ENCODE data around the gene KIF20B.

The KIF20B gene

GRCh38 chr10:89690027-89690426, 11.4 kb upstream of the KIF20B start:
- ChIA-PET CTCF (no interaction called here), POLR2A (interaction anchor here (3.0 kb wide), 1 partner anchor 12 kb away, joined by 21 read pairs; the partner anchor contains the start of gene KIF20B)
- no peak for DNase-seq (ENCODE audit: extremely low spot score)
- TF ChIP-seq LEF1 (IDR thresholded peaks at IDR 0.05; ENCODE audit: borderline replicate concordance) (no peak), BHLHE40 (IDR thresholded peaks at IDR 0.05; ENCODE audit: borderline replicate concordance) (no peak), FOXA1 (IDR thresholded peaks at IDR 0.05) (no peak), TARDBP (IDR thresholded peaks at IDR 0.05) (no peak), HDGF (IDR thresholded peaks at IDR 0.05; ENCODE audit: borderline replicate concordance) (no peak), CTBP1 (IDR thresholded peaks at IDR 0.05; ENCODE audit: borderline replicate concordance) (no peak), FOXM1 (IDR thresholded peaks at IDR 0.05; ENCODE audit: borderline replicate concordance) (no peak), ELF4 (IDR thresholded peaks at IDR 0.05) (no peak), NFRKB (IDR thresholded peaks at IDR 0.05) (no peak), FOXK2 (IDR thresholded peaks at IDR 0.05) (no peak), ZNF384 (IDR thresholded peaks at IDR 0.05) (no peak), PKNOX1 (IDR thresholded peaks at IDR 0.05) (no peak), SUZ12 (IDR thresholded peaks at IDR 0.05) (no peak), L3MBTL2 (conservative IDR thresholded peaks at IDR 0.05) (no peak), ARNT (IDR thresholded peaks at IDR 0.05) (no peak), SP1 (IDR thresholded peaks at IDR 0.05) (no peak)

- TF ChIP-seq HDGF (IDR thresholded peaks at IDR 0.05; ENCODE audit: borderline replicate concordance) (no peak), L3MBTL2 (conservative IDR thresholded peaks at IDR 0.05) (no peak)
- CTCF ChIA-PET: no interaction called here
- POLR2A ChIA-PET: interaction anchor here (3.0 kb wide), 1 partner anchor 9 kb away, joined by 21 read pairs; the partner anchor contains the start of gene KIF20B
- no peak for DNase-seq (ENCODE audit: extremely low spot score)
Measured at GRCh38 chr10:89692416-89692815, 9.0 kb upstream of the KIF20B start.

GRCh38 chr10:89693176-89693575, 8.2 kb upstream of the KIF20B start:
- no peak for DNase-seq (ENCODE audit: extremely low spot score)
- ChIA-PET POLR2A (no interaction called here), CTCF (no interaction called here)
- TF ChIP-seq HDGF (IDR thresholded peaks at IDR 0.05; ENCODE audit: borderline replicate concordance) (no peak), ZNF384 (IDR thresholded peaks at IDR 0.05) (no peak), CTBP1 (IDR thresholded peaks at IDR 0.05; ENCODE audit: borderline replicate concordance) (no peak), BHLHE40 (IDR thresholded peaks at IDR 0.05; ENCODE audit: borderline replicate concordance) (no peak), LEF1 (IDR thresholded peaks at IDR 0.05; ENCODE audit: borderline replicate concordance) (no peak), SUZ12 (IDR thresholded peaks at IDR 0.05) (no peak), ELF4 (IDR thresholded peaks at IDR 0.05) (no peak), TARDBP (IDR thresholded peaks at IDR 0.05) (no peak), NFRKB (IDR thresholded peaks at IDR 0.05) (no peak), FOXK2 (IDR thresholded peaks at IDR 0.05) (no peak), L3MBTL2 (conservative IDR thresholded peaks at IDR 0.05) (no peak), FOXM1 (IDR thresholded peaks at IDR 0.05; ENCODE audit: borderline replicate concordance) (no peak), ARNT (IDR thresholded peaks at IDR 0.05) (no peak), SP1 (IDR thresholded peaks at IDR 0.05) (no peak), FOXA1 (IDR thresholded peaks at IDR 0.05) (no peak), PKNOX1 (IDR thresholded peaks at IDR 0.05) (no peak)

- no peak for DNase-seq (ENCODE audit: extremely low spot score)
- TF ChIP-seq ARNT (IDR thresholded peaks at IDR 0.05) (no peak), ELF4 (IDR thresholded peaks at IDR 0.05) (no peak), PKNOX1 (IDR thresholded peaks at IDR 0.05) (no peak), TARDBP (IDR thresholded peaks at IDR 0.05) (no peak), FOXK2 (IDR thresholded peaks at IDR 0.05) (no peak), BHLHE40 (IDR thresholded peaks at IDR 0.05; ENCODE audit: borderline replicate concordance) (no peak), L3MBTL2 (conservative IDR thresholded peaks at IDR 0.05) (no peak), NFRKB (IDR thresholded peaks at IDR 0.05) (no peak), LEF1 (IDR thresholded peaks at IDR 0.05; ENCODE audit: borderline replicate concordance) (no peak), FOXA1 (IDR thresholded peaks at IDR 0.05) (no peak), SUZ12 (IDR thresholded peaks at IDR 0.05) (no peak), ZNF384 (IDR thresholded peaks at IDR 0.05) (no peak), CTBP1 (IDR thresholded peaks at IDR 0.05; ENCODE audit: borderline replicate concordance) (no peak), HDGF (IDR thresholded peaks at IDR 0.05; ENCODE audit: borderline replicate concordance) (no peak), FOXM1 (IDR thresholded peaks at IDR 0.05; ENCODE audit: borderline replicate concordance) (no peak), SP1 (IDR thresholded peaks at IDR 0.05) (no peak)
- POLR2A ChIA-PET: no interaction called here
- CTCF ChIA-PET: no interaction called here
Measured at GRCh38 chr10:89695307-89695706, 6.1 kb upstream of the KIF20B start.

- no peak for DNase-seq (ENCODE audit: extremely low spot score)
- TF ChIP-seq BHLHE40 (IDR thresholded peaks at IDR 0.05; ENCODE audit: borderline replicate concordance): no peak
- TF ChIP-seq SP1 (IDR thresholded peaks at IDR 0.05): no peak
- TF ChIP-seq FOXA1 (IDR thresholded peaks at IDR 0.05): no peak
- TF ChIP-seq PKNOX1 (IDR thresholded peaks at IDR 0.05): no peak
- no peak for TF ChIP-seq ZNF384 (IDR thresholded peaks at IDR 0.05)
- no peak for TF ChIP-seq TARDBP (IDR thresholded peaks at IDR 0.05)
- no peak for TF ChIP-seq ELF4 (IDR thresholded peaks at IDR 0.05)
- TF ChIP-seq ARNT (IDR thresholded peaks at IDR 0.05): no peak
- no peak for TF ChIP-seq LEF1 (IDR thresholded peaks at IDR 0.05; ENCODE audit: borderline replicate concordance)
- TF ChIP-seq FOXM1 (IDR thresholded peaks at IDR 0.05; ENCODE audit: borderline replicate concordance): no peak
- no peak for TF ChIP-seq L3MBTL2 (conservative IDR thresholded peaks at IDR 0.05)
- no peak for TF ChIP-seq FOXK2 (IDR thresholded peaks at IDR 0.05)
- ChIA-PET CTCF (no interaction called here), POLR2A (no interaction called here)
Measured at GRCh38 chr10:89697946-89698345, 3.4 kb upstream of the KIF20B start.
